HG02981 (cell line): Measurements from ENCODE around the gene PDLIM5.
"Not testable (repeated sequence)": the region's sequence is repeated elsewhere in the genome, so short reads cannot be mapped to it uniquely, and the experiment has no call there.

Experiments used
- ATAC-seq: cut with Tn5 transposase; IDR thresholded peaks from one replicate; pipeline ENCODE4 v1.9.1; 2021; ENCODE audit warnings: mild to moderate bottlenecking, moderate library complexity; ENCODE audit not compliant: unreplicated experiment

PDLIM5 gene

GRCh38 chr4:94490437-94490836, 38.7 kb downstream of the PDLIM5 start:
- ATAC-seq: no peak

DNA sequence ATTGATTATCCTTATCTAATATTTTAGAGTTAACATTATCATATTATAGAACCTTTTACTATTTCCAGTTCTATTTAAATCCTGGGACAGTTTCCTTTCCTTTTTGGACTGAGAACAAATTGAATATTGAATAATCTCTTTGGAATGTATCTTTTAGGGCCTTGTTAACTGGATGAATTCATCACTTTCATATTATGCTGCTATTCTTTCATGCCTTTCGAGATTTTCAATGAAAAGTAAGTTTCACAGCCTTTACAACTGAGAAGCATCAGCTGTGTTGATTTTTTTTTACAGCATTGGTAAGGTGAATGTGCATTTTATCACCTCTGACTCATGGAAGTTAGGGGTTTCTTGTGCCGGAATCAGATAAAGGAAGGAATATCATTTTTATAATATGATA, 39.6 kb downstream of the PDLIM5 start:
- ATAC-seq: no peak

GRCh38 chr4:94495408-94495807, 43.7 kb downstream of the PDLIM5 start:
- ATAC-seq: no peak

GRCh38 chr4:94497690-94498089, 45.9 kb downstream of the PDLIM5 start:
- no peak for ATAC-seq

DNA sequence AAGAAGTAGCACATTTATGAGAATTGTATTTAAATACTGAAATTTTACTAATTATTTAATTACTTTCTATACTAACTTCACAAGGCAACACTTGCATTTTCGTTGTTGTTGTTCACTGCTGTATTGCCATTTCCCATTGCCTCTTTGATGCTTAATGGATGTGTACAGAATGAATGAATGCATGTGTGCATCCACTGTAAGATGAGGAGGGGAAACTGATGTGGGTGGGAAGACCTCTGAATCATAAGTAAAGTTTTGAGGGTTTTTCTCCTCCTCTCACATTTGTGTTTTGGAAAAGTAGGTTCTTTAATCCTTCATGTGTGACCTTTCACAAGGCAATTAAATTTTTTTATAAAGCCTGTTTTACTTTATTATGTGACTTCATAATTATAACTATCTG, 46.8 kb downstream of the PDLIM5 start:
- ATAC-seq: no peak

DNA sequence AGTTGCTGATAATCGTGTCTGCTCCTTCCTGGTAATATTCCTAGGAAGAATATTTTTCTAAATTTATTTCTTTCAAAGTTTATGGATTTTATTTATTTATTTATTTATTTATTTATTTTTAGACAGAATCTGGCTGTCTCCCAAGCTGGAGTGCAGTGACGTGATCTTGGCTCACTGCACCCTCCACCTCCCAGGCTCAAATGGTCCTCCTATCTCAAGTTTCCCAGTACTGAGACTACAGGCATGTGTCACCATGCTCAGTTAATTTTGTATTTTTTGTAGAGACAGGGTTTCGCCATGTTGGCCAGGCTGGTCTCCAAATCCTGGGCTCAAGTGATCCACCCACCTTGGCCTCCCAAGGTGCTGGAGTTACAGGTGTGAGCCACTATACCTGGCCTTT, 48.9 kb downstream of the PDLIM5 start:
- no peak for ATAC-seq

GRCh38 chr4:94504545-94504944, 52.8 kb downstream of the PDLIM5 start:
- peak; percentile 48 for ATAC-seq

DNA sequence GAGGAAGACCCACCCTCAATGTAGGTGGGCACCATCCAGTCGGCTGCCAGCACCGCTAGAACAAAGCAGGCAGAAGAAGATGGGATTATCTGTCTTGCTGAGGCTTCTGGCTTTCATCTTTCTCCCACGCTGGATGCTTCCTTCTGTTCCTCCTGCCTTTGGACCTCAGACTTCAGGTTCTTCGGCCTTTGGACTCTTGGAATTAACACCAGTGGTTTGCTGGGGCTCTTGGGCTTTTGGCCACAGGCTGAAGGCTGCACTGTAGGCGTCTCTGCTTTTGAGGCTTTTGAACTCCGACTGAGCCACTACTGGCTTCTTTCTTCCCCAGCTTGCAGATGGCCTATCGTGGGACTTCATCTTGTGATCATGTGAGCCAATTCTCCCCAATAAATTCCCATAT, 55.1 kb downstream of the PDLIM5 start:
- no peak for ATAC-seq

DNA sequence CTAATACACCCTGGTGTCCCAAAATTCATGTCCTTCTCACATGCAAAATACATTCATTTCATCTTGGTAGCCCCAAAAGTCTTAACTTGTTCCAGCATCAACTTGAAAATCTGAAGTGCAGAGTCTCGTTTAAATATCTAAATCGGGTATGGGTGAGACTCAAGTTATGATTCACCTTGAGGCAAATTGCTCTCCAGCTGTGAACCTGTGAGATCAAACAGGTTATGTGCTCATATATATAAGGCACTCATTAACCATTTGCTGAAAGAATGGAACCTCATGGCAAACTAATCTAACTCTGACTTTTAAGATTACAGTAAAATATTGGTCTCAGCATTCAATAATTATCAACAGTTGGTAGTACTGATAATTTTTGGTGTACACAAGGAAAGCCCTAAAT, 55.5 kb downstream of the PDLIM5 start:
- ATAC-seq: no peak

DNA sequence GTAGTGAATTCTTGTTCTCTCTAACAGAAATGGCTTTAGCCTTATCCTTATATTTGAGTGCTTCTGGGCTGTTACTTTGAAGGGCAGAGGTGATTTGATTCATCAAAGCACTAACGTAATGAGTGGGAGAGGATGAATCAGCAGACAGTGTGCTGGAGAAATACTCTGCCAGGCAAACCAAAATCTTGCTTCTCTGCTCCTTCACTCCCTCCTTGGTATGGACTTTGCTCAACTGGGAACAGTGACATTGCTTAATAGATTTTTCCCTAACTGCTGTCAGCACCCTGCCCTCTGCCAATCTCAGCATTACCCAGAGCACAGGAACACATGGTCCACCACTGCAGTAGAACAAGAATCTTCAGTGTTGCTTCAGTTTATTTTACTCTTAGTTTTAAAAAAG, 56.0 kb downstream of the PDLIM5 start:
- ATAC-seq: no peak

DNA sequence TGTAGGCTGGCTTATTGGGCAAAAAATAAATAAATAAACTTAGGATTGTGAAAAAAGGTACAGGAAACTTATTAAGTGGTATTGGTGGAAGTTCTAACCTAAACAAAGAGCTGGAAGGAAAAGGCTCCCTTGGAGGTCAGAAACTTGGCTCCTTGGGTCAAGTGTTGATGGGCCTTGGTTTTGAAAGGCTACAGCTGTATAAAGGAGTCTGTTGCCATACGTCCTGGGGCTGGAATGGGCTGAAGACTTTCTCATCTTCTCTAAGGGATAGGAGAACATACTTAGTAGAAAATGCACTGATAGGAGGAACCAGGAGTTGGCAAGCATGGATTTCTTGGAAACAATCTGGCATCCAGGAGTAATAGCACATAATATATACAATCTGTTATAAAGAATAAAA, 56.6 kb downstream of the PDLIM5 start:
- no peak for ATAC-seq

GRCh38 chr4:94508806-94509205, 57.1 kb downstream of the PDLIM5 start:
- ATAC-seq: no peak

DNA sequence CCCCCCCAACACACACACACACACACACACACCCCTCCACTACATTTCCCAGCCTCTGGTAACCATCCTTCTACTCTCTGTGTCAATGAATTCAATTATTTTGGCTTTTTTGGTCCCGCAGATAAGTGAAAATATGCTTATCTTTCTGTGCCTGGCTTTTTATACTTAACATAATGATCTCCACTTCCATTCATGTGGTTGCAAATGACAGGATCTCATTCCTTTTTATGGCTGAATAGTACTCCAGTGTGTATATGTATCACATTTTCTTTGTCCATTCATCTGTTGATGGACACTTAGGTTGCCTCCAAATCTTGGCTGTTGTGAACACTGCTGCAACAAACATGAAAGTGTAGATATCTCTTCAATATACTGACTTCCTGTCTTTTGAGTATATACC, 59.8 kb downstream of the PDLIM5 start:
- no peak for ATAC-seq

GRCh38 chr4:94513532-94513931, 61.8 kb downstream of the PDLIM5 start:
- not testable (repeated sequence) for ATAC-seq

DNA sequence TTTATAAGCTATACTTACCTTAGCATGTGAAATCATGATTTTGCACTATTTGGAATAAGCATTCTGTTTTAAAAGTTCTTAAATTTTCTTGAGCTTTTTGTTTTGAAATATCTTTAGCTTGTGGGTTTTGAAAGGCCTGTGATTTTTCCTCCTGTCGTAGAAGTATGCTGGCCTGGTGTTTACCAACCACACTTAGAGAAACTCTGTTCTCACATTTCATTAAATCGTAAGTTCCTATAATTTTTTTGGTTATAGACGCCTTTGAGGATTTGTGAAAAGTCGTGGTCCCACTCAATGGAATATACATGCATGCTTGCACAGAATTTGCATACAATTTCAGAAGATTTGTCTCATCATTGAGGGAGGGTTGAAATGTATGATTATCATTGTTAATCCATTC, 63.6 kb downstream of the PDLIM5 start:
- ATAC-seq: no peak

- no peak for ATAC-seq
Measured at GRCh38 chr4:94516067-94516466, 64.3 kb downstream of the PDLIM5 start.

- no peak for ATAC-seq
Measured at GRCh38 chr4:94516999-94517398, 65.3 kb downstream of the PDLIM5 start.

GRCh38 chr4:94517492-94517891, 65.8 kb downstream of the PDLIM5 start:
- ATAC-seq: no peak

- no peak for ATAC-seq
Measured at GRCh38 chr4:94519019-94519418, 67.3 kb downstream of the PDLIM5 start.

- ATAC-seq: peak; percentile 47
Measured at GRCh38 chr4:94519925-94520789, 68.4 kb downstream of the PDLIM5 start.

GRCh38 chr4:94523033-94523580, 71.4 kb downstream of the PDLIM5 start:
- no peak for ATAC-seq

DNA sequence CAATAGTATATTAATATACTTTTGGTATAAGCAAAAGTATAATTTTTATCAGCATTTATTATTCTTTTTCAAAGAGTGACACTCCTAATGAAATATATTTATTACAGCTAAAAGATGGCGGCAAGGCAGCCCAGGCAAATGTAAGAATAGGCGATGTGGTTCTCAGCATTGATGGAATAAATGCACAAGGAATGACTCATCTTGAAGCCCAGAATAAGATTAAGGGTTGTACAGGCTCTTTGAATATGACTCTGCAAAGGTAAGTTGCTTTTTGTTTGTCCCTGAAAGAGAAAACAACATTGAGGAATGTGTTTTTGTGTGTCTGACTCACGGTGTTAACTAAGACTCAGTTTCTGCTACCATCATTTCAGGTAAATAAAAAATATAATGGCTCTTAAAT, 71.9 kb downstream of the PDLIM5 start:
- no peak for ATAC-seq
